ENCODE data around the gene ZBTB45. TPM values are rescaled to one million over a fixed set of nuclear protein-coding genes. Genes with fewer than 3 reads are reported as not detected.
A peak's percentile ranks its signal among the peaks of the same experiment; 100 is the strongest.
"Not testable (repeated sequence)": the region's sequence is repeated elsewhere in the genome, so short reads cannot be mapped to it uniquely, and the experiment has no call there.

Gene ZBTB45
- total RNA-seq, 1 experiment from 2014 or later: 9.2 TPM

DNA sequence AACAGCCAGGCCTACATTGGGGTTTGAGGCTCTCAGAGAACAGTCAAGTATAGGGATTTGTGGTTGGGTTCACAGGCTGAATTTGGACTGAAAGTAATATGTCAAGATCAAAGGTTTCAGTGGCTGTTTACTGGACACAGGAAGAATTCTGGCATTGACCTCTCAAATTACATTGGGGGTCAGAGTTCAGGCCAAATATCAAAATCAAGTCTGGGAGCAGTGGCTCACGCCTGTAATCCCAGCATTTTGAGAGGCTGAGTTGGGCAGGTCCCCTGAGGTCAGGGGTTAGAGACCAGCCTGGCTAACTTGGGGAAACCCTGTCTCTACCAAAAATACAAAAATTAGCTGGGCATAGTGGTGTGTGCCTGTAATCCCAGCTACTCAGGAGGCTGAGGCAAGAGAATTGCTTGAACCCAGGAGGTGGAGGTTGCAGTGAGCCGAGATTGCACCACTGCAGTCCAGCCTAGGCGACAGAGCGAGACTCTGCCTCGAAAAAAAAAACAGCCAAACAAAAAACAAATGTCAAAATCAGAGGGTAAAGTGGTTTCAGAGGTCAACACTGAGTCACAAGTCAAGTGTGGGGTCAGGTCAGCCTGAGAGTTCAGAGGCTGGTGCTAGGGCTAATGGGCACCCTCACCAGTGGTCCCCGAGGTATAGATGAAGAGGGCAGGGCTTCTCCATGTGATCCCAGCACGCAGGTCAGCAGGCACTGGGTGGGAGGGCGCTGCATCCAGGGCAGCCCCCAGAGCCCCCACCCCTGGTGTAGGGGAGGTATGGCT is 9.3 kb downstream of the ZBTB45 start:
- no peak for DNase-seq (ENCODE audit: low read depth)

DNA sequence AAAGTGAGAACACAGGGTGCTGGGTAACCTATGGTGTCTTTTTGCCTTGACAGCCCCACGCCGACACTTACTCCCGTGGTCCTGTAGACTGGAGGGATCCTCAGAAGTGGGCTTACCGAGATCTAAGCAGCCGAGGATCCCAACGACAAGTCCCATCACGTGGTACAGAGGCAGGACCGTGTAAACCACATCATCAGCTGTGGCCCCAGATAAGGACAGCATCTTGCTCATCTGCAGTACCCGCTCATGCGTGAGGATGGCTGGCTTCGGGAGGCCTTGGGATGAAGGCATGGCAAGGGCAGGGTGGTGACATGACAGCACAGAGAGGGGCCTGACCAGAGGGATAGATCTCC is 9.9 kb downstream of the ZBTB45 start:
- no peak for DNase-seq (ENCODE audit: low read depth)

DNA sequence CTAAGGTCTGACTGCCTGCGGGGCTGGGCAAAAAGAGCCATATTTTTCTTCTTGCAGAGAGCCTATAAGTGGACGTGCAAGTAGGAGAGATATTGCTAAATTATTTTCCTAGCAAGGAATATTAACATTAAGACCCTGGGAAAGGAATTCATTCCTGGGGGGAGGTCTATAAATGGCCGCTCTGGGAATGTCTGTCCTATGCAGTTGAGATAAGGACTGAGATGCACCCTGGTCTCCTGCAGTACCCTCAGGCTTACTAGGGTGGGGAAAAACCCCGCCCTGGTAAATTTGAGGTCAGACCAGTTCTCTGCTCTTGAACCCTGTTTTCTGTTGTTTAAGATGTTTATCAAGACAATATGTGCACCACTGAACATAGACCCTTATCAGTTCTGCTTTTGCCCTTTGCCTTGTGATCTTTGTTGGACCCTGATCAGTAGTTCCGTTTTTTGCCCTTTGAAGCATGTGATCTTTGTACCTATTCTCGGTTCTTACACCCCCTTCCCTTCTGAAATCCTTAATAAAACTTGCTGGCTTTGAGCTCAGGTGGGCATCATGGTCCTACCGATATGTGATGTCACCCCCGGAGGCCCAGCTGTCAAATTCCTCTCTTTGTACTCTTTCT is 11.9 kb downstream of the ZBTB45 start:
- DNase-seq (ENCODE audit: low read depth): not testable (repeated sequence)

DNA sequence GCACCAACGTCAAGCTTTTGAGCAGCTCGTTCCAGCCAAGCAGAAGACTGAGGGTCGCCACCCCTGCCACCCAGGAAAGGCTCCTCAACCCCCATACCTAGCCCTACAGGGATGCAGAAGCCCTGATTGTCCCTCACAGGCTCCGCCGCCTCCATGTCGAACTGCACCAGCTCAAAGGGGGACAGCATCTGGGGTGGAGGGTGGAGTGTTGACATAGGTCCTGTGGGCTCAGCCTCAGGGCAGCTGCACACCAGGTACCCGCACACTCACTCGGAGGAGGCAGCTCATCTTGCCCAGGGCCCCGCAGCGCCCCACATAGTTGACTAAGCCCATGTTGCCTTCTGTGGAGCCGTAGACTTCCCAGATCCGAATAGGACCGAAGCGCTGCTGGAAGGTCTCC is 19.4 kb downstream of the ZBTB45 start:
- no peak for DNase-seq (ENCODE audit: low read depth)

DNA sequence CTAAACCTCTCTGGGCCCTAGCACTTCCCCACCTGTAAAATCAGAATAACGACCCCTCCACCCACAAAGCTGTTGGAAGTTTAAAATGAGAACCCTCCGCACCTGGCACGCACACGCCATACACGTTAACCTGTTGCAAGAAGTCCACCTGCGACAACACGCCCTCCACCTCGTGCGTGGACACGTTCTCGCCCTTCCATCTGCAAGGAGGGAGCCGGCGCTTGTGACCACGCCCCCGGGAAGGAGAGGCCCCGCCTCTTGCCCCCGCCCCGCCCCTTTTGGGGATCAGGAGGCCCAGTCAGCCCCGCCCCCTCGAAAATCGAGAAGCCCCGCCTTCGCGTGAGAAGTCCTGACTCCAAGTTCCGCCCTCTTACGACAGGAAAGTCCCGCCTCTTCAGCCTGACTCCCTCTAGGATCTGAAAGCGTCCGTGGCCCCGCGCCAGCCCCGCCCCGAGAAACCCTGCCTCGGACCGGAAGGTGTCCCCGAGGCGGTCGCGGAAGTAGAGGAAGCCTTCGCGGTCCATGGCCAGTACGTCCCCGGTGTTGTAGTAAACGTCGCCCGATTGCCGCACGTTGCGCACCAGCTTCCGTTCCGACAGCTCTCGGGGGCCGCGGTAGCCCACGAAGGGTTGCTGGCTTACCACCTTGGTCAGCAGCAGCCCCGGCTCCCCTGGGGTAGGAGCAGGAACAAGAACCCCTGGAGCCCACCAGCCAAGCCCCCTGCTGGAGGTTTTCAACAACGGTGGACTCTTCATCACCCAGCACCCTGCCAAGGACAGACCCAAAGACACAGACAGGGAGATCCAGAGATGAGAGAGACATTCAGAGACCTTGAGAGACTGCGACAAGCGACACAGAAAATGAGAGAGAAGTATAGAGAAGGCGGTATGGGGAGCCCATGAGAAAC is 20.3 kb downstream of the ZBTB45 start:
- peak; percentile 98 for DNase-seq (ENCODE audit: low read depth)

DNA sequence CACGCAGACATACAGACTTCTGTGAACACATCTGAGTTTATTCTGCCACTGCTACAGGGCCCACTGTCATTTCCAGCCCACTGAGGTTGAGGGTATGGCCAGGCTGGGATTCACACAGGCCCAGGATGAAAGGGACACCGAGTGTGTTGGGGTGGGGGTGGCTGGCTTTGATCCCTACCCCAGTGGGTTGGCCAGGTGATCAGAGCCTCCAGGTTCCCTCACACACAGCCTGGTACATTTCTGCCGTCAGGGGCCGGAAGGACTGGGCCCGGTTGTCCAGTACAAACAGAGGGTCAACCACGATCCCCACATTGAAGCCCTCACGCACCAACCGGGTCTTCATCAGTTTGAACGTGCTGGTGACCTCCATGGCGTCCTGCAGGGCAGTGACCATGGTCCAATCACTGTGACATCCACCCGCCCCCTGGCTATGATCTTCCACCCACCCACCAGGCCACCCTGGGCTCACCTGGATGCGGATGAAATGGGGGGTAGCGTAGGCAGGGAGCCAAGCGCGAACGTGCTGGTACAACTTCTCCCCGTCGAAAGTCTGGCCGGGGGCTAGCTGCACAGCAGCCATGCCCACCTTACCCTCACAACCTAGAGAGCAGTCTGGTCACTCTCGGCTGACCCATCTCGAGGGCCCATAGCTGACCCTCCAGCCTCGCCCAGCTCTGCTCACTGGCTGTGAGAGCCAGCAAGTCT is 21.1 kb downstream of the ZBTB45 start:
- no peak for DNase-seq (ENCODE audit: low read depth)

DNA sequence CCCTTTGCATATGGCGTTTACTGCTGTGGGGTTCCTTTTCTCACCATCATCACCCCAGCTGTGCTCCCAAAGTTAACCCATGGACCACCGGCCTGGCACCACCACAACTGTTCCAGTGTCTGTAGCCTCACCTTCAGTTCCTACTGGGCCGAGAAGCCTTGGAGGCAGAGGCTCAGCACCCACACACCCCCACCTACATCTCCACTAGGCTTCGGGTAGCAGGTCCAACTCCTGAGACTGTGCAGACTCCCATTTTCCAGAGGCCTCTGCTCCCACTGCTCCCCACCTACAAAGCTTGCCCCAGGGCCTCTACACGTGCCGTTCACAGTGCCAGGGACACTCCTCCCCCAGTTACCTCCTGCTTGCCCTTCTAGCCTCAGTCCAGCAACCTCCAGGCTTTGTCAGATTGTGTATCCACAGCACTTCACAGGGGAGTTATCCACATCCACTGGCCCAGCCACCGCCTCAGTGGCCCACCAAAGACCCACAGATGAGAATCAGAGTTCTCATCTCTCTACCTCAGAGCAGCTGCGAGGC is 21.9 kb downstream of the ZBTB45 start:
- no peak for DNase-seq (ENCODE audit: low read depth)

DNA sequence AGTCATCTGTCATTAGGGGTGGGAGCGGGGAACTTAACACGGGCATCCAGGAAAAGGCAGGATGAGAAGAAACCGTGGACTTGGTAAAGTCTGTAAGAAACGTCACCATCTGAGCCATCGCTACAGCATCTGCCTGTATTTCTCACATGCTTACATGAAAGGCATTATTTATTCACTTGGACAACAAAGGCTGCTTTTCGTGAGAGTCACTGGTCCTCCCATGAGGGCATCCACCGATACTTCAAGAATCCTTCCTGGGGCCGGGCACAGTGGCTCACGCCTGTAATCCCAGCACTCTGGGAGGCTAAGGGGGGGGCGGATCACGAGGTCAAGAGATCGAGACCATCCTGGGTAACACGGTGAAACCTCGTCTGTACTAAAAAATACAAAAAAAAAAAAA is 27.3 kb downstream of the ZBTB45 start:
- no peak for DNase-seq (ENCODE audit: low read depth)

DNA sequence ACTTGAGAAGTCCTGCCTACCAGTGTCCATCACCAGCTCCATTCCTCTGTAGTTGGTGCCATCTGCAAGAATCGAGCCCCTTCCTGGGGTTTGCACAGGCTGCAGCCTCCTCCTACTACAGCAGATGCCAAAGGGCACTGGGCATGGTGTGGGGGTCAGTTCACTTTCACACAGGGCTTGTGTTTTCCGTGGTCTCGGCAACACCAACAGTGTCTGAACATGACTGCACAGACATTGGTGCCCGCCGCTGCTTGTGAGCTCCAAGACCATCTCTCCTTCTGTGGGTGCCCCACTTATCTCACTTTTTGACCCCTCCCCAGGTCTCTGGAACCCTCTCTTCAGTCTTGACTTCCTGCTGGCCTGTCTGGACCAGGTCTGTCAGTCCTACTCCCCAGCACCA is 28.2 kb downstream of the ZBTB45 start:
- DNase-seq (ENCODE audit: low read depth): no peak

DNA sequence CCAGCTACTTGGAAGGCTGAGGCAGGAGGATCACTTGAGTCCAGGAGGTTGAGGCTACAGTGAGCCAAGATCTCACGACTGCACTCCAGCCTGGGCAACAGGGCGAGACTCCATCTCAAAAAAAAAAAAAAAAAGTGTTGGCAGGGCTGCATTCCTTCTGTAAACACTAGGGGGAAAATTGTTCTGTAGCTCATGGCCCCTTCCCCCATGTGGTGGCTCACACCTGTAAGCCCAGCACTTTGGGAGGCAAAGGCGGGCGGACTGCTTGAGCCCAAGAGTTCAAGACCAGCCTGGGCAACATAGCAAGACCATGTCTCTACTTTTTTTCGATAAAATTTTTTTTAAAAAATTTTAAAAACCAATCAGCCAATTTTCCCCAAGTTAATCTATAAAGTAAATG is 35.3 kb downstream of the ZBTB45 start:
- DNase-seq (ENCODE audit: low read depth): not testable (repeated sequence)

DNA sequence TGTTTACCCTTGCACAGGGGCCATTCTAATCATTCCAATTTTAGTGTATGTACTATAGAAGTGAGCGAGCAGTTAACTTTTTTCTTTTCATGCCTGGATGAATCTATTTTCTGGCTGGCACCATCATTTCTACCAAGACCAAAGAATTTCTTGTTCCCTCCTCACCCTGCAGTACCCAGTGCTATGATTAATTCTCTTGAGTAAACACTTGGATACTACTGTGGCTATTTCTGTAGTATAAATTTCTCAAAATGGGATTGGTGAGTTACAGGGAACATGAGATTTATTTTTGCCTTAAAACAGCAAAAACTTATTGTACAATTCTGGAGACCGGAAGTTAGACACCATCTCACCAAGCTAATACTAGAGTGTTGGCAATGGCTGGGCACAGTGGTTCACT is 35.8 kb downstream of the ZBTB45 start:
- no peak for DNase-seq (ENCODE audit: low read depth)

DNA sequence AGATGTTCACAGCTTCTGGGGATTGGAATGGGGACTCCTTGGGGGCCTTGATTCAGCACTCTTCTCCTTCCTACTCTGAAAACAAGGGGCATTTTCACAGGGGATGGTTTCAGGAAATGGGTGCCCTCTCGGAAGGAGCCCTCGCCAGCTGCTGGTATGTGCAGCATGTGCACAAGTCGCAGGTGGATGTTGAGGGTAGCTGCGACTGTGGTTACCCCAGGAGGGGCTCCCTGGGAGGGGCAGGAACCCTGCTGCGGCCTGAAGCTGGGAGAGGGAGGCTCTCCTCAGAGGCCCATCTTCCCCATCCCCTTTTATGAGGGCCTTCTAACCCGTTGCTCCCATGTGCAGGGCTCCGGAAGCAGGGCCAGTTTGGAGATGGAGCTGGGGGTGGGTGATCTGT is 37.2 kb downstream of the ZBTB45 start:
- no peak for DNase-seq (ENCODE audit: low read depth)

DNA sequence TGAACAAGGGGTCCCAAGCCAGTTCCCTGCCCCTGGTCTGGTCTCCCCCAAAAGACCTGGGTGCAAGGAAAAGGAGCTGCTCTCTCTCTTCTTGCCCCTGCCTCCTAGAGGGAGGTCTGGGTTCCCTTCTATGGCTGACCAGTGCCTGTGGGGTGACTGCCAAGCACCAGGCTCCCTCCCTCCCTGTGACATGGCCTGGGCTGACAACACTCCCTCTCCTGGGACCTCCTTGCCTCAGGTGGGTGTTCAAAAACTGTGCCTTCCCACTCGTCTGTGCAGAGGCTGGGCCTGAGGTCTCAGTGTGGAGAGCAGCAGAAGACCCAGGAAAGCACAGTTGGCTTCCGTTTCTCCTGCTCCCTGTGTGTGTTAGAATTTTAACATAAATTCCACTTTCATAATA is 38.8 kb downstream of the ZBTB45 start:
- DNase-seq (ENCODE audit: low read depth): no peak

DNA sequence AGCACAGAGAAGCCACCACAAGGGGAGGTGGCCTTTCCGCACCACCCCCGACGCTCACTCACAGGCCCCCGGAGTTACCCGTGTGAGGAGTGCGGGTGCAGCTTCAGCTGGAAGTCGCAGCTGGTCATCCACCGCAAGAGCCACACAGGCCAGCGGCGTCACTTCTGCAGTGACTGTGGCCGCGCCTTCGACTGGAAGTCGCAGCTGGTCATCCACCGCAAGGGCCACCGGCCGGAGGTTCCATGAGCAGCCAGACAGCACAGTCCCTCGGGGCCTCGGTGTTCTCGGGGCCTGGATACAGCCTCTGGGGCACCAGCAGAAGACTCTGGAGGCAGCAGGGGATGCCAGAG is 39.2 kb downstream of the ZBTB45 start:
- no peak for DNase-seq (ENCODE audit: low read depth)

DNA sequence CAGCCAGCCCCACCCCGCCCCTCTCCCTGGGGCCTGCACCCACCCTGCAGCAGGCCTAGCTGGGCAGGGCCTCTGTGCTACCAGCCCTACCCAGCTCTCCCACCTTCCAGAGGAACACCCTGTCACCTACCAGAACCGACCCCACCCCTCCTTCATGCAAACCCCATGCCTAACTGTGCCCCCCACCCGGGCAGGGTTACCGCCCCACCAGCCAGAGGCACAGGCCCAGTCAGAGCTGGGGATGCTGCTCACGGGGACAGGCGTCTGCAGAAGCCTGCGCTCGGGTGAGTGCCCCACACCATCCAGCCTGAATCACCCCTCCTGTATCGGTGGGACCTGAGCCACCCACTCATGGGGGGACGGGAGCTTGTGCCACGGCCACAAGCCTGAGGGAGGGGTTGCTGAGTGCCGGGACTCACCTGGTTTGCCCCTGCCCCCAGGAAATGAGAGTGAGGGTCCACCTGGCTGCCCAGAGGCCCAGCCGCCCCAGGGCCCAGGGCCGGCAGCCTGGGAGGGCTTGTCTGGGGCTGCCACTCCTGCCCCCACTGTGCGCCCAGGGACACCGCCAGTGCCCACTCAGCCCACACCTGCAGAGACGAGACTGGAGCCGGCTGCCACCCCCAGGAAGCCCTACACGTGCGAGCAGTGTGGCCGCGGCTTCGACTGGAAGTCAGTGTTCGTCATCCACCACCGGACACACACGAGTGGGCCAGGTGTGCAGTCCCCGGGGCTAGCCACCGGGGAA is 39.7 kb downstream of the ZBTB45 start:
- no peak for DNase-seq (ENCODE audit: low read depth)

DNA sequence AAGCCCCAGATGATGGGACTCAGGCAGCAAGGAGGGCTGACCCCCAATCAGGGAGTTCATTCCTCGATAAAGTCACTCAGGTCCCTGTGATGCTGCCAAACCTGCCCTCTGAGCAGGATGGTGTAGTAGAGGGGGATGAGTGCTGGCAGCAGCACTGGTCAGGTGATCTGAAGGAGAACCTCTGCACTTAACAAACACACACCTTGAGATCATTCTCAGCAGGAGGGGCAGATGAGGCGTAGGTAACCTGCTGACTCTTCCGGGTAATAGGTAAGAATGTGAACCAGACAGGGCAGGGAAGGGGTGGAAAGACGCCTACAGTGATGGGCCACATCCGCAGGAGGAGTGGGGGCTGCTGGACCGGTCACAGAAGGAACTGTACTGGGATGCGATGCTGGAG is 40.3 kb downstream of the ZBTB45 start:
- DNase-seq (ENCODE audit: low read depth): no peak

DNA sequence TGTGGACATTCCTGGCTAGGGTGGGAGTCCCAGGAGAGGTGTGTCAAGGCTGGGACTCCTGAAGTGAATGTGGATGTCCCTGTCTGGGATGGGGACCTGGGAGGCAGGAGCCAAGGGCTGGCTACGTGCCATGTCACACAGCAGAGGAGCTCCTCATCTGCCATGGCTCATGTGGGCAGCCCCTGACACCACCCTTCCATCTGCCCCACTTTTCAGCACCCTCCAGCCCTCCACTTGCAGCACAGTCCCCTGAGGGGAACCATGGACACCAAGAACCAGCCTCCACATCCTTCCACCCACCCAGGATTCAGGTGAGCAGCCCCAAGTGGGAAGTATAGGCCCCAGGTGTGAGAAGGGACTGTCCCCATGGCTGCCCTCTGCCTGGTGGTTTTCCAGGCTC is 41.7 kb downstream of the ZBTB45 start:
- no peak for DNase-seq (ENCODE audit: low read depth)

DNA sequence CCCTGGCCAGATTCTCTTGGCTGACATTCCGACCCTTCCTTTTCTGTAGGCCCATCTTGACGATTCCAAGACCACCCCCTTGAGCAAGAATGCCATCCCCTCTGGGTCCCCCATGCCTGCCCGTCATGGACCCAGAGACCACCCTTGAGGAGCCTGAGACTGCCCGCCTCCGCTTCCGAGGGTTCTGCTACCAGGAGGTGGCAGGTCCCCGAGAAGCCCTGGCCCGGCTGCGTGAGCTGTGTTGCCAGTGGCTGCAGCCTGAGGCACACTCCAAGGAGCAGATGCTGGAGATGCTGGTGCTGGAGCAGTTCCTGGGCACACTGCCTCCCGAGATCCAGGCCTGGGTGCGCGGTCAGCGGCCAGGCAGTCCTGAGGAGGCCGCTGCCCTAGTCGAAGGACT is 42.5 kb downstream of the ZBTB45 start:
- no peak for DNase-seq (ENCODE audit: low read depth)

DNA sequence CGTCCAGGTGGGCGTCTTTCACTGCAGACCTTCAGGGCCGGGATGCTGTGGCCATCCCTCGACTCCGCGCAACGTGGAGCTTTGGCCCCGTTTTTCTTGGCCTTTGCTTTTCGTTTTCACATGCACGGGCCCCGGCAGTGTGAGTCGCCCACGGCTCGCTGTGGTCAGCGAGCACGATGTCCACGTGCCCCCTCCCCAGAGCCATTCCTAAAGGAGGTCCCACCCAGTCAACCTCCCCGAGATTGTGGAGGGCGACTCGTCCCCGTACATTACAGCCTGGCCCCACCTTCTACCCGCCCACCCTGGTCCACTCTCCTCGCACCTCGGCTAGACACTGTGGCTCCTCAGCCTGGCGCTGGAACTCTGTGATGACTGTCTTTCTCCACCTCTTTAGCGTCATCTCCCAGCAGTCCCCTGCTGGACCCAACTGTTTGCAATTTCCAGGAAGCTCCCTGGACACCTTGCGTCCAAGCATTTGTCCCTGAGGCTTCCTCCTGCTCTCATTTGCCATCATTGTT is 43.1 kb downstream of the ZBTB45 start:
- DNase-seq (ENCODE audit: low read depth): peak; percentile 18

DNA sequence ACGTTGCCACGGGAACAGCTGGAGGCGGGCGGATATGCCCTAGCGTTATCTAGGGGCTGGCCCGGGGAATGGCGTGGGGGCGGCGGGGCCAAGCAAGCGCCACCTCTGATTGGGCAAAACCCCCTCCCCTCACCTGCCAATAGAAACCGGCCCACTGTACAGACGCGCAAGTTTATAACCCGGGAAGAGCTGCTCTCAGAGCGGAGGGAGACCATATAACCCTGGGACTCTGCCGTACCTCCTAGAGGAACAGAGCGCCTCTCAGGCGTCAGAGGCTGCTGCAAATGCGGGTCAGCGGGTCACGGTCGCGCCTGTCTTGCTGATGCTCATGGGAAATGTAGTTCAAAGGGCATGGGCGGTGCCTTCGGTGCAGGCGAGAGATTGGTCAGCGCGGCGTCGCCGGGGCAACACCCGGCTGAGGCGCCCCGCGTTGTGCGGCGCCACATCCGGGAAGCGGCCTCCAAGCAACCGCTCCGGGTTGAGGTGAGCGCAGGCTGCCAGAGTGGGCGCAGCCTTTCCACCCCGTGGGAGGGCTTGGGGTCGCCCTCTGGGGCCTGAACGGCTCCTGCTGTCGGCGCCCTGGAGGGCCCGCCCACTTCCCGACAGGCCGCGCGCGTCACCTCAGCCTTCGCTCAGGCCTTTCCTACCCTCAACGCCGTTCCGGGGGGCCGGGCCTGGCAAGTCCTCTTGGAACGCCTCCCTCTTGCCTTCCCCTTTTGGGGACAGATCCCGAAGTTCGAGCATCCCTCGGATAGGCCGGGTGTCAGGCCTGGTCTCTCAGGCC is 43.7 kb downstream of the ZBTB45 start, which contains the start of gene ZNF446:
Gene ZNF446 (plus strand): TSS at position 639 of the 784 bp plus-strand sequence. CDS start 867 bp downstream, outside the sequence.
- DNase-seq (ENCODE audit: low read depth): peak; percentile 96
